Endothelial cell of umbilical vein (primary cell): ENCODE data around the gene CNOT6.

Source experiments
- EZH2 ChIP-seq: IDR thresholded peaks from 2 replicates; pipeline ENCODE4 v1.6.1; 2012; ENCODE audit warnings: borderline replicate concordance, low read depth, mild to moderate bottlenecking, moderate library complexity, low read length, inconsistent platforms; ENCODE audit not compliant: severe bottlenecking
- FOS ChIP-seq: IDR thresholded peaks from 2 replicates; pipeline ENCODE4 v1.6.1; 2011; ENCODE audit warnings: mild to moderate bottlenecking, low read length, moderate library complexity, borderline replicate concordance; ENCODE audit not compliant: insufficient read depth
- GATA2 ChIP-seq: IDR thresholded peaks from 2 replicates; pipeline ENCODE4 v1.7.0; 2011; ENCODE audit warnings: low read depth, mild to moderate bottlenecking, moderate library complexity, mixed read lengths, low read length; ENCODE audit not compliant: insufficient read length, insufficient read depth
- JUN ChIP-seq: IDR thresholded peaks from 2 replicates; pipeline ENCODE4 v1.6.1; 2011; ENCODE audit warnings: borderline replicate concordance, low read depth; ENCODE audit not compliant: insufficient read length, insufficient read depth
- MAX ChIP-seq: IDR thresholded peaks from 2 replicates; pipeline ENCODE4 v1.6.1; 2011; ENCODE audit not compliant: insufficient read depth, insufficient read length
- MYC ChIP-seq: IDR thresholded peaks from one replicate; pipeline ENCODE4 v1.6.1; 2011; ENCODE audit warnings: mild to moderate bottlenecking, low read depth, low read length
- POLR2A ChIP-seq: IDR thresholded peaks from 2 replicates; pipeline ENCODE4 v1.6.1; 2012; ENCODE audit warnings: low read depth, mild to moderate bottlenecking, control low read depth, low read length
- POLR2AphosphoS5 ChIP-seq: IDR thresholded peaks from 2 replicates; pipeline ENCODE4 v1.6.1; 2012; ENCODE audit warnings: low read depth, mild to moderate bottlenecking, control low read depth, low read length, moderate library complexity; ENCODE audit not compliant: insufficient read depth
- TF ChIP-seq, protein P1 (sequence below), 2 donors: IDR thresholded peaks; 1 replicate in 1 of 2; 2 replicates in 1 of 2; pipeline ENCODE4 v1.5.1; 2011; ENCODE audit warnings: low read length in 2 of 2, mild to moderate bottlenecking in 2 of 2, moderate library complexity in 2 of 2, control low read depth in 1 of 2, inconsistent platforms in 1 of 2, low read depth in 1 of 2; ENCODE audit not compliant: insufficient read depth in 1 of 2; ENCODE audit errors: extremely low read depth in 1 of 2

GRCh38 chr5:180557217-180557809 lies 63.1 kb downstream of the CNOT6 start:
- TF ChIP-seq, protein P1, sequence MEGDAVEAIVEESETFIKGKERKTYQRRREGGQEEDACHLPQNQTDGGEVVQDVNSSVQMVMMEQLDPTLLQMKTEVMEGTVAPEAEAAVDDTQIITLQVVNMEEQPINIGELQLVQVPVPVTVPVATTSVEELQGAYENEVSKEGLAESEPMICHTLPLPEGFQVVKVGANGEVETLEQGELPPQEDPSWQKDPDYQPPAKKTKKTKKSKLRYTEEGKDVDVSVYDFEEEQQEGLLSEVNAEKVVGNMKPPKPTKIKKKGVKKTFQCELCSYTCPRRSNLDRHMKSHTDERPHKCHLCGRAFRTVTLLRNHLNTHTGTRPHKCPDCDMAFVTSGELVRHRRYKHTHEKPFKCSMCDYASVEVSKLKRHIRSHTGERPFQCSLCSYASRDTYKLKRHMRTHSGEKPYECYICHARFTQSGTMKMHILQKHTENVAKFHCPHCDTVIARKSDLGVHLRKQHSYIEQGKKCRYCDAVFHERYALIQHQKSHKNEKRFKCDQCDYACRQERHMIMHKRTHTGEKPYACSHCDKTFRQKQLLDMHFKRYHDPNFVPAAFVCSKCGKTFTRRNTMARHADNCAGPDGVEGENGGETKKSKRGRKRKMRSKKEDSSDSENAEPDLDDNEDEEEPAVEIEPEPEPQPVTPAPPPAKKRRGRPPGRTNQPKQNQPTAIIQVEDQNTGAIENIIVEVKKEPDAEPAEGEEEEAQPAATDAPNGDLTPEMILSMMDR (IDR thresholded peaks at IDR 0.05; ENCODE audit: extremely low read depth in 1 of 2, insufficient read depth in 1 of 2, low read depth in 1 of 2, low read length in 2 of 2), result no peak
- no peak for TF ChIP-seq POLR2A
- no peak for TF ChIP-seq POLR2AphosphoS5
- no peak for TF ChIP-seq JUN
- TF ChIP-seq EZH2, result no peak
- no peak for TF ChIP-seq FOS
- no peak for TF ChIP-seq MAX
- no peak for TF ChIP-seq MYC
- TF ChIP-seq GATA2, result no peak
